GM21786 (cell line): ENCODE results near the gene LYRM2.
A peak's percentile ranks its signal among the peaks of the same experiment; 100 is the strongest.

ENCODE experiments used
- ATAC-seq: cut with Tn5 transposase; IDR thresholded peaks from one replicate; pipeline ENCODE4 v1.9.1; 2021; ENCODE audit not compliant: unreplicated experiment

The LYRM2 gene

DNA sequence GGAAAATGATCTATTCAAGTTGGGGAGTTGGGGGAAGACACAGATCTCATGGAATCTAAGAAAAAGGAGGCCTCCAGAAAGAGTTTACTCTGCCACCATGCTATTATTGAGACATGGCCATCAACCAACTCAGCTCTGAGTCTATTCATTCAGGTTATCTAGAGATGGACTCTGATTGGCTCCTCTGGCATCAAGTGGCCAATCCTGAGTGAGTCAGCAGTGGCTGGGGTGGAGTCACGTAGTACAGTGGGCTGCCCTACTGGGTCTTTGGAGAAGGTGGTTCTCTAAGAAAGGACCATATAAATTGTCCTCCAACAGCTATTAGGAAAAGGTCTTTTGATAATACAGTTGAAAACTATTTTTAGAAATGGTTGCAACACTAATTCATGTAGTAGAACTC lies 42.1 kb downstream of the LYRM2 start:
- no peak for ATAC-seq

DNA sequence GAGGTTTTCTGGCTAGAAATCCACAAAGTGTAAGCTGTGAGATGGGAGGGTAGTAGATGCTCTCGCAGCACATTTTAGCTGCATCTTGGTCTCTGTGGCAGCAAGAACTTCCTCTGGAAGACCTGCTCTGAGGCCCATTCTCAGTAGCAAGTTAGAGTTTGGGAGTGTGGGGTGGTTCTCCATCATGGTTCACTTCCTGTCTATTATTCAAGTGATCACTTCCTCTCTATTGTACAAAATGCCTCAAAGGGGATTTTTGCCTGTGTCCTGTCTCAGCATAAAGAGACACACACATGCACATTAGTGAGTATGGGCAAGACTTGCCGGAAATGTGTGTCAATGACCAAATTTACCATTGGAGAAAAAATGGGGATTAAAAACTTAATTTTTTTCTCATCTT lies 42.5 kb downstream of the LYRM2 start:
- peak; percentile 93 for ATAC-seq

DNA sequence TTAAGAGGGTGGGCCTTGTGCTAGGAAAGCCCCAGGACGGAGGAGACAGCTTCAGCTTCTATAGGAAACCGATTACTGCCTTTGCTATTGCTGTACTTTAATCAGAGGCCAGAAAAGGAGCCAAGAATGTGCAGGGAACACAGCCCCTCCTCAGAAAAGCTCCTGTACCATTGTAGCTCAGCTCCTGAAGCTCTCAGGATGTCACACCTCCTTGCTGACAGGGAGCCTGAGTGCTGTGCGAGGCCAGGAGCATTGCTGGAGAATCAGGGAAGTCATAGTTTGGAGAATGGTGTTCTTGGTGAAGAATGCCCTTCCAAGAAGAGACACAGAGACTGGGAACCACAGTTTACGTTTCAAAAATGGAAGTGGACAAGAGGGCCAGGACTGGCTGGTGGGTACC lies 46.8 kb downstream of the LYRM2 start:
- no peak for ATAC-seq

DNA sequence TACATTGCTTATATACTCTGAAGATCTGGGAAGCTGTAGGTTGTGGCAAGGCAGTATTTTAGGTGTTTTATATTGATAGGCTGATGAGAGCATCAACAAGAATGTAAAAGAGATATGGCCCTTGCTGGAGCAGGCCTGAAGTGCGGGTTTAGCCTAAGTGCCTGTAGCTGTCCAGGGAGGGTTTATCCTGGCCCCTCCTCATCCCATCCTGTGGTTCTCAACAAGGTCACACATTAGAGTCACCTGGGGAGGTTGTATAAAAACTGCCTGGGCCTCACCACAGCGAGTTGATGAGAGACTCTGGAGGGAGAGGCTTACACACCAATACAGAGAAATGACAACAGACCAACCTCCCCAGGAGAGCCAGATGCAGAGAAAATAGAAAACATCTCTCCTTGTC lies 48.4 kb downstream of the LYRM2 start:
- no peak for ATAC-seq

DNA sequence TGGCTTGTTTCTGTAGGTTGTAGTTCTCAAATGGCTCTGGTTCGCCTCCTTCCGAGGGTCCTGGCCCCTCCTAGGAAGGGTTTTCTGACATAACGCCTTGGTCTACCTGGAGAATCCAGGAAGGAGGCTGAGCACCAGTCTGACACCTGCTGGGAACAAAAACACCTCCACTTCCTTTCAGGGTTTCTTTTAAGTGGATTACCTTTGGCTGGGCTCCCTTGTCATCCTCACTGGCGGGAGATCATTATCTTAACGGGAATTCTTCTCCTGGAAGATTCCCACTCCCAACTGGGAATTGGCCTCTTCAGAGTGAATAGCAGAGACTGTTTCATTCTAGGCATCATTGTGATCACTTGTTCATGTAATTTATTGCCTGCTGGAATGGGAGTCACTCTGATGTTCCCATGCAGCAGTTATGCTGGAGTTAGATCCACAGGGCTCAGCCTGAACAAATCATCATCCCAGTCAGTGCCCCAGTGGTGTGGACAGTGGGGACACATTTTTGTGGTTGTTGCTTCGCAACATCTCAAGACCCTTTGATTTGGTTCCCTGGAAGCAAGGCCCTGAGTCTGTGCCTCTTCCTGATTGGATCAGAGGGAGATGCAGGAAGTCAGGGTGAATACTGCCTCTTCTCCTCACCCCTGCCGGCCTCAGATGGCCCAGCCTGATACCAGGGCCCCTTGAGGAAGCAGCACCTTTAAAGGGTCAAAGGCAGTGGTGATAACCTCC lies 49.1 kb downstream of the LYRM2 start:
- no peak for ATAC-seq

DNA sequence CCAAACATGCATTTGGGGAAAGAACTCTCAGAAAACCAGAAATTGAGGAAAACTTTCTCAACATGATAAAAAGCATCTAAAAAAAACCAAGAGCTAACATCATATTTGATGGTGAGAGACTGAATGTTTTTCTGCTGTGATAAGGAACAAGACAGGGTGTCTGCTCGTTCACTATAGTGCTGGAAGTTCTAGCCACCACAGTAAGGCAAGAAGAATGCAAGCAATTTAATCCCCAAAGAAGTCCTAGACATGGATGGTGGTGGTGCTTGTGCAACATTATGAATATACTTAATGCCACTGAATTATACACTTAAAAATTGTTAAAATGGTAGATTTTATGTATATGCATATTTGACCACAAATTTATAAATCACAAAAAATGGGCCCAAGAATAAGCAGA lies 53.4 kb downstream of the LYRM2 start:
- no peak for ATAC-seq

DNA sequence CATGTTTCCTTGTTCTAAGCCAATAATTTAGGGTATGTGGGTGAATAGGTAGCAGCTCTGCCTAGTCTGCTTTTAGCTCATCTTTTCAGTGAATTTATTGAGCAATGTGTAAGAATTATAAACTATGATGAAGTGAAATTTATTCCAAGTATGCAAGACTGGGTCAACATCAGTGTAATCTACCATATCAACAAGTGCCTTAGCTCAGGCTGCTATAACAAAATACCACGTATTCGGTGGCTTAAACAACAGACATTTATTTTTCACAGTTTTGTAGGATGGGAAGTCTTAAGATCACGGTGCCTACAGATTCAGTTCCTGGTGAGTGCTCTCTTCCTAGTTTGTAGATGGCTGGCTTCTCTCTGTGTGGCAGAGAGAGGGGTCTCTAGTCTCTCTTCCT lies 54.0 kb downstream of the LYRM2 start:
- no peak for ATAC-seq

DNA sequence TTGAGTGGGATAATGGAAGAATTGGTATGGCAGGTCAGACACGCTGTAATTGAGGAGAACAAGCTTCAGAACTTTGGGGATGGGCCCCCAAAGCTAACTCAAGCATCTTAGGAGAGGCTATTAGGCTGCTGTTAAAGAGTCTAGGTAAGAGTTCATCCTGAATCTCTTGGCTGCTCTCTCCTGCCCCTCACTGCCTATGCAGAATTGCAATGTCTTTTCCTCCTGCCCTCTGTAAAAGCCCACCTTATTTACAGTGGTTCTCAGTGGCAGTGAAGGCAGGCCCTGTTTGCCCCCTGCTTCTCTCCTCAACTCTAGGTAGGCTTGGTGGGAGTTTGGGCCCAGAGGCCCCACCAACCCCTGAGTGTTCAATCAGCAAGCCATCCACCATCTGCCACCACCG lies 55.0 kb downstream of the LYRM2 start:
- ATAC-seq, result no peak

DNA sequence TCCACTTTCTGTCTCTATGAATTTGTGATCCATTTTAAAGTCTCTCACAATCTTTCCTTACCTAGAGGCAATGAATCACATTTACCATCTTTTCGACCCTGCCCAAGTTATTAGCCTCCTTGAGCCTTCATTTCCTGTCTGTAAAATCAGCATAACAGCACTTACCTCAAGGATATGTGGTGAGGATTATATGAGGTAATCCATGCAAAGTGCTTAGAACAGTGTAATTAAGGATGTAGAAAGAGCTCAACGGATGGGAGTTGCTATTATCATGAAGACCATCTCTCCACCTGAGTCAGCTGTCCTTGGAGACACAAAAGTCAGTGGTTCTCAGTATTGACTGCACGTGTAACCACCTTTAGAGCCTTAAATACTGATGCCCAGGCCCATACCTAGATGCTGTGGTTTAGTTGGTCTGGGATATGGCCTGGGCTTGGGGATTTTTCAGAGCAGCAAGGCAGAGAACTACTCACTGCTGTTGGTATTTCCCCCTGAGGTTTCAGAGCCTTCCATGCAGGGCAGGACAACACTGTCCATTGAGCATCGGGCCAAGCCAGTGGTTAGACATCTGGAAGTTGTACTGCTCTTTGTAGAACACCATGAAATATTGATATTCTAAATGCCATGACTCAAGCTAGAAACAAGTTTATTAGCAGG lies 55.8 kb downstream of the LYRM2 start:
- ATAC-seq, result no peak

DNA sequence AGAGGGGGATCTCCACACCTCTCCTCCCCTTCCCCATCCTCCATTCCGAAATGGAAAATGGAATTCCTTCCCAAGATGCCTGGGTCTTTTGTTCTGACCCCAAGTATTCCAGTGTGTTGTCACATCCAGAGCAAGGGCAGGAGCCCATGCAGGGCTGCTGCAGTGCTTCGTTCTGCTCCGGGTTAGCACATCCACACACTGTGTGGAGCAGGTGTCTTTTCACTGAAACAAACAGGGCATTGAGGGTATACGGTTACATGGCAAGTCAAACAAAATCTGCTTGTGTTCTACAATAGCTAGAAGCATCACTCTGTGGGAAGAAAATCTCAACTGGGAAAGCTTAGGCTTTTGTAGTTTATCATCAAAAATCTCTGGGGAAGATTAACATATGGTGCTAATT lies 56.9 kb downstream of the LYRM2 start:
- ATAC-seq, result no peak

DNA sequence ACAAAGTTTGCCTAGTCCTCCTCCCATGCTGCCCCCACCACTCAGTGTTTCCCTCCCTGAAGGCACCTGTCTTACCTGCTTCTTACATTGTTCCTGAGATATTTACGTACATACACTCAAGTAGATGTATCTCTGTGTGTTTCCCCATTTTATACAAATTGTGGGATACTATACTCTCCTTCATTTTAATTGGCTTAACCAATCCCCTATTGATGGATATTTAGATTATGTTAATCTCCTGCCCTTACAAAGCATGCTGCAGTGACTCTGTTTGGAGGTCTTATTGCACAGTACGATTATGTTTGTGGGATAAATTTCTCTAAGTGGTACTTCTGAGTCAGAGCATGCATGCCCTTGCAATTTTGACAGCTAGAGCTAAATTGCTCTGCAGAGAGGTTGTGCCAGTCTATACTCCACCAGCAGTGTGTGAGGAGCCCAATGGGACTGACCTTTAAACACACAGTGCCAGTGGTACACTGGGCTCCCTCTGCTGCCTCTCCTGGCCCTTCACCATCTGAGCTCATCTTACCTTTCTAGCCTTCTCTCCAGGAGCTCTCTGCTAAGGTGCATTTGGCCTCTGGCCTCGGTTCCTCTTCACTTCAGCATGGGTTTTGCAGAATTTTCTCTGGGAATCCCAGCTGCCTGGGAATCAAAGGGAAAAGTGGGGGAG lies 57.4 kb downstream of the LYRM2 start:
- ATAC-seq, result no peak

DNA sequence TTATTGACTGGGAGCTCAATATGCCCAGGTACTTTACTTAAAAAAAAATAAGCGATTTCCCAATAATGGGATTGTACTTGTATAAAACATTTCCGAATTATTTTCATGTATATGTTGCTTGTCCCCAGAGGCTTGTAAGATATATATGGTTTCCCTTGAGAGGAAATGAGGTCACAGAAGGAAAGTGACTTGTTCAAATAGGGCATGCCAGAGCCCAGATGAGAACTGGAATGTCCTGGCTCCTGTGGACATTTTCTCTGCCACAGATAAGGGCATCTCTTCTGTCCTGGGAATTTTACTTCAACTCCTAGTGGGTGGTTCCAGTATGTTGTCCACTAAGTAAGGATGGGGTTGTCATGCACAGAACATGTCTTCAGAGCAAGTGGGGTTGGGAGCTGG lies 63.0 kb downstream of the LYRM2 start:
- ATAC-seq, result no peak

DNA sequence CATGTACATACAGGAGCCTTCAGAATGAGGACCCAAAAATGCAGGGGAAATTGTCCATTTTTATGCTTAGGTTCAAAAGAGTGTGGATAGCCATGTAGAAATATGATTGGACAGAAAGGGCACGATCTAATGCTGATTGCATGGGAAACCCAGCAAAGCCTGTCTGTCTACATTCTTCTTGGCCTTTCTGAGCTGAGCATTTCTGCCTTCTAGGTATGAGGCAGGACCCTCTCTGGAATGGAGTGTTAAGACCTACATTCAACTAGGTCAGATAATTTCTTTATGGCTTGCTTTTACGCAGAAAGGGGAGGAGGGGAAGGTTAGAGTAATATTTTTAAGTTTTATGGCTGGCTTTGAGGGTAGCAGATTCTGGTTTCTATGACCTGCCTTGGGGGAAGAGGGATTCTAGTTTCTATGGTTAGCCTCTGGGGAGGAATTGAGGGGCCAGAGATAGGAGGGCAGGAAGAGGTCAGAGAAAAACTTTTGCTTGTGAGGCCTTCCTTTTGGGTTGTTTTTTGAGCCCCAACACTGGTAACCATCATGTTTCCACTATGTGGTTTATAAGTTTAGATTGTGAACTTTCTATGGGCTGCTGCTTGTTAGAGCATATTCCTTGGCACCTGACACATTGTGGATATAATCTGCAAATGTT lies 63.5 kb downstream of the LYRM2 start:
- no peak for ATAC-seq

DNA sequence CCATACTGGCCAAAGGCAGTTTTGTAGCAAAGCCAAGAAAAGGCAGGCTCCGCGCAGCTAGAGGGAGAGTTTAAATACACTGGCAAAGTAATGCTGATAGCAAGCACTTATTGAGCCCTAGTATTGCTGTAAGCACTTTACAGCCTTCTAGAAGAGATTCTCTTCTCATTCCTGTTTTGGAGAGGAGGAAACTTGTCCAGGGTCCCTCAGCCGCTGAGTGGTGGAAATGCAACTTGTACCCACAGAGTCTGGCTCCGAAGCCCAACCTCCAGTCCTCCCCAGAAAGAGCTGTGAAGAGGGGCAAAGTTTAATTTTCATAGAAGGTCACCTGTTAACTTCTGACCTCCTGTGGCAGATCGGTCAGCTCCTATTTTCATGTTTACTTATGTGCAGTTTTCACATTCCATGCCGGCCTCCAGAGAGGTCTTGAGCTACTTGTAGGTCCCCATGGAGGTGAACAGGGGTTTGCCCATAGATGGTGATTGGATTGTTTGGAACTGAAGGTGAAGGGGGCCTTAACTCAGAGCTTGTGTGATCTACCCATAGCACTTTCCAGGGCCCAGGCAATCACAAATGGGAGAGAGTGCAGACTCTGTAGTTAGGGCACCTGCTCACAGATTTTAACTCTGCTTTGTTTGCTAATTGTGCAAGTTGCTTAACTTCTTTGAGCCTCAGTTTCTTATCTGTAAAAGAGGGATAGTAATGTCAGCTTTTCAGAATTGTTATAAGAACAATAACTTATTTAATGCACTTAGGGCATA lies 70.7 kb downstream of the LYRM2 start:
- no peak for ATAC-seq

DNA sequence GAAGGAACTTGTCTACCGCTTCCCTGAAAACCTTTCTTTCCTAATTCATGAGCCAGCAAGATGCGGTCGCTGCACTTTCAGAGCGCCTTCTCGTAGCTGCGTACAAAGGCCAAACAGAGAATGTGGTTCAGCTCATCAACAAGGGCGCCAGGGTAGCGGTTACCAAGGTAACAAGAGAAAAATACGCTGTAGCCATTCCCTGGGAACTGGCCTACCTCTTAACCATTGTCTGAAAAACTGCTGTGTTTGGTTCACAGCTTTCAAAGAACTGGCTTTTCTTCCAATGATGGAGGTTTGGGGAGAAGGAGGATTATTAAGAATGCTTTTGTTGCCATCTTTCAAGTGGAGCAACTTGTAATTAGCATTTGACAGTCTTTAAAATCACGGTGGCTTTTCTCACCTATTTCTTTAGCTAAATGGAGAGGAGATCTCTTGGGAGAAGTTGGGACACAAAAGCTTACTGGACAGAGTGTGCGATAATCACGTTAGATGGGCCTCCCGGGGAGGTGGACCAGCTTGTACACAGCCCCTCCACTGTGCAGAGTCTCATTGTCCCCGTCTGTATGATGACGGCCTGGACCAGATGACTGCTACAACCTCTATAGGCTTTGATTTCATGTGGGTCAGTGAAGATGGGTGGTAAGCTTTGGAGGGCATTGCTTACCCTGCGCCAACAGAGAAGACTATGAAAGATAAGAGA lies 71.5 kb downstream of the LYRM2 start:
- ATAC-seq, result no peak

DNA sequence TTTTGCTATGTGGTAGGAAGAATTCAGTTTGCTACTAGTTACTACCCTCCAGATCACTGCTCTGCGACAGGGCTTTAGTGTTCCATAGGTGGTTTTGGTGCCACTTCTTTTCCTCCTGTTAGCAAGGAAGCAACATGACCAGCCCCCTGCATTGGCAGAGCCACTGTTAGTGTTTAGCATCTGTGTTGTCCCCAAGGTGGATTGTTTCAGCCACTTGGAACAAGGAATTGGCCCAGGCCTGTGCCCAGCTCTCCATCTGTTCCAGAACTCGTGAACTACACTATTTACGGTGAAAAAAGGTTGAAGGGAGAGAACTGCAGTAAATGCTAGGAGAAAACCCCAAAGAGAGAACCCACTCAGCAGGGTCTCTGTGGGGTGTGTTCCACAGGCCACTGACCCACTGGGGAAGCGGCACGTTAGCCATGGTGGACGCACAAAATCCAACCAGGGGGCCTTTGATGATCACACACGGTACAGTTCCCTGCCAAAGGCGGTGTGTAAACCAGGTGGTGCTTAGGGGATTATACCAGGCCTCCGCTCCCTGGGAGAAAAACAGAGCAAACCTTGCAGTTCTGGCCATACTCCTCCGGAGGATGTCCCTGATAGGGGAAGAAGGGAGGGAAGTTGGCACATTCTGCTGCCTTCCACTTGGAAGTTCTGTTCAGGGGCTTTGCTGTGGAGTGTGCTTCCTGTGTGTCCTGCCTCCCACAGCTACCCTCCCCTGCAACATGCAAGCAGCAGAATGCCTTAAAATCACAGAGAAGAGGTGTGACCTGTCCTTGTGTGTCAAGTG lies 72.3 kb downstream of the LYRM2 start:
- ATAC-seq, result no peak

DNA sequence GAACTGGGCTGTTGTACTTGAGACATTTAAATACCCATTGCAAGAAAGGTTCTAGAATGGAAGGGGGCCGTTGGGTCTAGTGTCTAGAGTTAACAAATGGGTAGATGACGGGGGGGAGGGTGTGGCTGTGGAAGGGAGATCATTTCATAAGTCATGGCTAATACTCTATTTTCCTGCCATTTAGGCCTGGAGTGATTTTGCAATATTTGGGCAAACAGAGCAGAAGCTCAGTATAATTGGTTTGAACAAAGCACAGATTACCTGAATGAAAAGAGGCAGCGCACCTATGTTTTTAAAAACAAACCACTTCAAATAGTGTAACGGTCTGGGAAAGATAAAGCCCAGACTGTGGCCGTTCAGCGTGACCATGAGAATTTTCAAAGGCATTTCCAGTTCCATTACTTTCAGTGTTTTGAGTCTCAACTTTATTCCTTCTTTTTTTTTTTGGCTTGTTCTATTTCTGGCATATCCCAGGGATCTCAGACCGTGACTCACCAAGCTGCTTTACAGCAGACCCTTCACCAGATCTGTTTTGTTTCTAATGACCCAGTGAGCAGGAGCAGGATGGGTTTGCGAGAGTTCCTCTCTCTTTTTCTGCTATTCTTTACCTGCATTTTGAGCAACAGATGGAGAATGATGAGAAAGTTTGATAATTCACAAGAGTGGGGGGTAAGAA lies 73.7 kb downstream of the LYRM2 start:
- no peak for ATAC-seq

DNA sequence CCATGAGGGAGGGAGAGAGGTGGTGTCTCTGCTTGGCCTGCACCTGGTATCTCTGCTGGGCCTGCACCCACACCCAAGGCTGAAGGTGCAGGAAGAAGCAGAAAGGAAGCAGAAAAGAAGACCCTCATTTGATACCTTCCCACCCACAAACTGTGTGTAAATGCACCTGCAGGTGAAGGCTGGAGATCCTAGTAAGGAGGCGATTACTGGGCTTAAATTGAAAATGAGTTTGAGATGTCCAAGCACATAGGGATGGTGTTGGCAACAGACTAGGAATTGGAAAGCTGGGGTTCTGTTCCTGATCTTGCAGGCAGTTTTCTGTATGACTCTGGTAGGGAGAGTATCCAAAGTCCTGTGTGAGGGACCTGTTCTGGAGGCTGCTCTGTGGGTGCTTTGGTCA lies 74.7 kb downstream of the LYRM2 start:
- ATAC-seq, result no peak
